Natural killer cell (primary cell): ENCODE measurements around the gene FAM120C. TPM values are rescaled to one million over a fixed set of nuclear protein-coding genes. Genes with fewer than 3 reads are reported as not detected.

ENCODE experiments used
- ATAC-seq, 3 donors: fragments of 150-1000 bp in 2 of 3; fragments of 200-7000 bp in 1 of 3; cut with Tn5 transposase; 1 replicate in 1 of 3; 2 replicates in 2 of 3; pipeline ENCODE4 v1.10.0; 2021; ENCODE audit warnings: mild to moderate bottlenecking in 2 of 3, moderate library complexity in 2 of 3
- DNase-seq, 2 donors: peaks; one replicate each; pipeline versions ENCODE4 v3.0.0 to v3.0.0-alpha.2; 2013 to 2021; ENCODE audit warnings: mixed read lengths in 1 of 2
- H3K27ac ChIP-seq: one replicate; pipeline ENCODE4 v1.5.1; 2013; ENCODE audit warnings: mild to moderate bottlenecking, low read length
- H3K27me3 ChIP-seq: one replicate; pipeline ENCODE4 v1.6.1; 2013; ENCODE audit warnings: low read length; ENCODE audit not compliant: control insufficient read depth, insufficient read depth
- H3K36me3 ChIP-seq: one replicate; pipeline ENCODE4 v1.6.1; 2013; ENCODE audit warnings: low read length; ENCODE audit not compliant: control insufficient read depth, insufficient read depth
- H3K4me1 ChIP-seq: one replicate; pipeline ENCODE4 v1.6.1; 2013; ENCODE audit warnings: low read length; ENCODE audit not compliant: control insufficient read depth, insufficient read depth
- H3K4me3 ChIP-seq: one replicate; pipeline ENCODE4 v1.5.1; 2013; ENCODE audit warnings: low read length
- H3K9me3 ChIP-seq: one replicate; pipeline ENCODE4 v1.6.1; 2013; ENCODE audit warnings: low read length; ENCODE audit not compliant: control insufficient read depth, insufficient read depth
- H3K27ac Mint-ChIP-seq, 2 donors: one replicate each; pipeline ENCODE4 v1.8.0; 2022; ENCODE audit warnings: mild to moderate bottlenecking in 2 of 2, mixed read lengths in 2 of 2, moderate library complexity in 1 of 2
- H3K27me3 Mint-ChIP-seq, 2 donors: one replicate each; pipeline ENCODE4 v1.8.0; 2022; ENCODE audit warnings: low read depth in 2 of 2, mixed read lengths in 2 of 2
- H3K36me3 Mint-ChIP-seq: one replicate; pipeline ENCODE4 v1.8.0; 2022; ENCODE audit warnings: mixed read lengths
- H3K4me1 Mint-ChIP-seq, 2 donors: one replicate each; pipeline ENCODE4 v1.8.0; 2022; ENCODE audit warnings: mixed read lengths in 2 of 2
- H3K4me3 Mint-ChIP-seq: one replicate; pipeline ENCODE4 v1.8.0; 2022; ENCODE audit warnings: mild to moderate bottlenecking, moderate library complexity, mixed read lengths
- H3K9me3 Mint-ChIP-seq, 2 donors: one replicate each; pipeline ENCODE4 v1.8.0; 2022; ENCODE audit warnings: mixed read lengths in 2 of 2
- CTCF ChIP-seq: fragments of 200-600 bp; IDR thresholded peaks from one replicate; pipeline ENCODE4 v1.8.0; 2022; ENCODE audit warnings: antibody characterized with exemption
- WGBS: methylation state at CpG from one replicate; pipeline ENCODE4 v1.1.7; 2013; ENCODE audit warnings: missing lambda C conversion rate; ENCODE audit not compliant: insufficient coverage; 5-methylcytosine and 5-hydroxymethylcytosine counted together
- intact Hi-C: fragments of 100-400 bp; cut with micrococcal nuclease; formaldehyde crosslinking; loops from one replicate; pipeline ENCODE4 v1.14.2; 2022
- total RNA-seq, 4 donors: library from RNA; stranded (reverse); fragments of 120-200 nt in 1 of 4; gene quantifications; one replicate each; pipeline versions ENCODE4 v1.2.3 to v1.2.4, GENCODE V29; 2013 to 2022

The FAM120C gene
- total RNA-seq, 3 donors from 2014 or later (not counting 1 experiment from before 2014, with no cell fraction given): 9.5 to 15.4 (median 11.8) TPM

- no peak overlapping the region for H3K4me3 ChIP-seq
- intact Hi-C loops: no loop called here
- TF ChIP-seq CTCF: no peak
- WGBS: no CpG with 5 or more reads among the region's 4 CpGs
- no peaks in the 10 kb centered on the region for H3K4me1 ChIP-seq
- no peak overlapping the region for H3K4me3 Mint-ChIP-seq
- H3K27me3 ChIP-seq: no peaks in the 10 kb centered on the region
- H3K27ac ChIP-seq: no peak overlapping the region
- H3K27ac Mint-ChIP-seq: no peak overlapping the region
- no peaks in the 10 kb centered on the region for H3K4me1 Mint-ChIP-seq
- H3K27me3 Mint-ChIP-seq: peaks cover 0 to 18% of the 10 kb centered on the region in 2 donors
- no peak for ATAC-seq
- H3K9me3 Mint-ChIP-seq: no peaks in the 10 kb centered on the region
- no peak for DNase-seq
- no peaks in the 10 kb centered on the region for H3K9me3 ChIP-seq
- no peaks in the 10 kb centered on the region for H3K36me3 ChIP-seq
- H3K36me3 Mint-ChIP-seq: no peaks in the 10 kb centered on the region
Measured at GRCh38 chrX:54193085-54193821, 10.2 kb upstream of the FAM120C start.

DNA sequence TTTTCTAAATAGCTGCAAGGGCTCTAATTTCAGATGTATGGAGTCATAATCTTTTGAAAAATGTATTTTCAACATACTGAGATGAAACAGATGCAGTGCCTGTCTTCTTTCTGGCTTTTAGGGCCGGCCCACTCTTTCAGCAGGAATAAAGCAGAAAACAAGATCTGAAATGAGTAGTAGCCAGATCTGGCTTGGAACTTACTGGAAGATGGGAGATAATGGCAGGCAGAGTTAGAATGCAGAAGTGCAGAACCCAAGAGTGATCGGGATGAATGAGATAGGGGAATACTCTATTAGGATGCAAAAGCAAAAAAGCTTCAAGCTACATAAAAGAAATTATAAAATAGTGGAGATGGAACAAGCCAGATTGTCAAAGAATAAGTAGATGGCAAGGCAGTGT, 1.4 kb upstream of the FAM120C start:
- intact Hi-C loops: no loop called here
- Mint-ChIP-seq H3K4me3 (no peak overlapping the region), H3K9me3 (no peaks in the 10 kb centered on the region), H3K4me1 (peaks cover 26 to 31% of the 10 kb centered on the region in 2 donors), H3K36me3 (no peaks in the 10 kb centered on the region), H3K27me3 (no peaks in the 10 kb centered on the region), H3K27ac (no peak overlapping the region)
- no peaks in the 10 kb centered on the region for H3K9me3 ChIP-seq
- no peaks in the 10 kb centered on the region for H3K36me3 ChIP-seq
- H3K27me3 ChIP-seq: no peaks in the 10 kb centered on the region
- ATAC-seq (no peak), DNase-seq (no peak)
- TF ChIP-seq CTCF: no peak
- no peak overlapping the region for H3K4me3 ChIP-seq
- H3K27ac ChIP-seq: no peak overlapping the region
- 95% methylated on average over 2 of the region's 2 CpGs for WGBS
- H3K4me1 ChIP-seq: peaks cover 11% of the 10 kb centered on the region

DNA sequence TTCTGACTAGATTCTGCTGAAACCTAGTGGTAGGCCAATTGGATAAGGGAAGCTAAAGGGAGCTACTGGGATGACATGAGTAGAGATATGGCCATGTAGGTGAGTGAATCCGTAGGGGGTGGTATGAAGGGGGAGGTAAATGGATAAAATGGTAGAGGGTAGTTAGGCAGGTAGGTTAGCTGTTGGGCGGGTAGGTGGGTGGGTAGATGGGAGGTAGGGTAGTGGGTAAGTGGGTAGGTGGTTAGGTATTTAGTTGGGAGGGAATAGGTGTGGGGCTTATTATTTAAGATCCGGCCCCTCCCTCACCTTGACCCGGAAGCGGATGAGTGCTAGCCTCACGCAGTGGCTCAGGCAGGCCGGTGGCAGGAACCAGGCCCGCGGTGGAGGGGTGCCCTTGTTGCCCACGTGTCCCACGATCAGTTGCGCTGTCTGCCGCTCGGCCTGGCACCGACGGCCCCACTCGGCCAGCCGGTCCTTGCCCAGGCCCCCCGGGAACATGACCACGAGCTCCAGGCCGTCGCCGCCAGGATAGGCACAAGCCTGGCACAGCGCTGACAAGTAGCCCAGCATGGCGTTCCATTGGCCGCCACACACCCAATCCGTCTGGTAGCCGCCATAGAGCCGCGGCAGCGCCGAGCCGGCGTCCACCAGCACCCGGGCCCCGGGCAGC, 725 bp downstream of the FAM120C start:
- Histone ChIP-seq H3K36me3 (no peaks in the 10 kb centered on the region), H3K27me3 (no peaks in the 10 kb centered on the region), H3K9me3 (no peaks in the 10 kb centered on the region), H3K27ac (peak overlapping the region; percentile 66), H3K4me3 (peak overlapping the region; percentile 68), H3K4me1 (peaks cover 11% of the 10 kb centered on the region)
- Mint-ChIP-seq H3K36me3 (no peaks in the 10 kb centered on the region), H3K27me3 (no peaks in the 10 kb centered on the region), H3K4me1 (peaks cover 31 to 46% of the 10 kb centered on the region in 2 donors), H3K27ac (peak overlapping the region; percentile 43 to 94), H3K4me3 (peak overlapping the region; percentile 61), H3K9me3 (no peaks in the 10 kb centered on the region)
- ATAC-seq (peak; percentile 76 to 88 (median 78)), DNase-seq (peak; percentile 43 to 78)
- no peak for TF ChIP-seq CTCF
- WGBS: 2% methylated on average over 36 of the region's 36 CpGs
- intact Hi-C loops: no loop called here
